Small intestine (tissue), 7 donors: ENCODE data around the gene STARD13. TPM values are rescaled to one million over a fixed set of nuclear protein-coding genes. Genes with fewer than 3 reads are reported as not detected.

Experiments
- DNase-seq, 2 donors: peaks; one replicate each; pipeline versions ENCODE4 v3.0.0 to v3.0.0-alpha.2; 2013
- FAIRE-seq: peaks from 2 replicates; lab custom pipeline; 2012; peaks lifted over from hg19 to GRCh38; lab: Jason Lieb, UNC
- H3K27ac ChIP-seq, 3 donors: one replicate each; pipeline ENCODE4 v1.5.1; 2013; ENCODE audit warnings: low read length in 2 of 3, mild to moderate bottlenecking in 2 of 3, control low read depth in 1 of 3, inconsistent platforms in 1 of 3, low read depth in 1 of 3, moderate library complexity in 1 of 3
- H3K27me3 ChIP-seq, 3 donors: one replicate each; pipeline ENCODE4 v1.6.1; 2013; ENCODE audit warnings: low read length in 3 of 3, inconsistent platforms in 1 of 3; ENCODE audit not compliant: control insufficient read depth in 3 of 3, insufficient read depth in 3 of 3
- H3K36me3 ChIP-seq, 3 donors: one replicate each; pipeline ENCODE4 v1.6.1; 2013; ENCODE audit warnings: low read length in 3 of 3, inconsistent platforms in 1 of 3, low read depth in 1 of 3, mild to moderate bottlenecking in 1 of 3, moderate library complexity in 1 of 3; ENCODE audit not compliant: control insufficient read depth in 3 of 3, insufficient read depth in 2 of 3
- H3K4me1 ChIP-seq, 3 donors: one replicate each; pipeline ENCODE4 v1.6.1; 2013; ENCODE audit warnings: low read length in 2 of 3, inconsistent platforms in 1 of 3, low read depth in 1 of 3, mild to moderate bottlenecking in 1 of 3, moderate library complexity in 1 of 3; ENCODE audit not compliant: control insufficient read depth in 3 of 3, insufficient read depth in 2 of 3
- H3K4me3 ChIP-seq, 3 donors: one replicate each; pipeline ENCODE4 v1.5.1; 2013; ENCODE audit warnings: low read length in 3 of 3, control low read depth in 1 of 3, inconsistent platforms in 1 of 3, low read depth in 1 of 3, mild to moderate bottlenecking in 1 of 3, moderate library complexity in 1 of 3
- H3K9me3 ChIP-seq, 2 donors: one replicate each; pipeline ENCODE4 v1.6.1; 2013; ENCODE audit warnings: low read depth in 1 of 2, low read length in 1 of 2; ENCODE audit not compliant: control insufficient read depth in 2 of 2, insufficient read depth in 1 of 2
- WGBS, 3 donors: extraction: QIAGEN DNeasy Blood & Tissue Kit; methylation state at CpG; one replicate each; pipeline ENCODE4 v1.1.7; 2013; 5-methylcytosine and 5-hydroxymethylcytosine counted together
- polyA plus RNA-seq, 4 donors: library from polyadenylated mRNA; stranded (reverse) in 3 of 4; unstranded in 1 of 4; fragments of 200-250 nt in 3 of 4; fragments of 120-200 nt in 1 of 4; gene quantifications; one replicate each; pipeline versions ENCODE4 v1.2.1 to v1.2.3, GENCODE V29; 2013
- donor health status: healthy with polysubstance abuse.
- donor health status: control.
- donor health status: control.
- donor health status: Bipolar disorder and iron deficiency.
- donor health status: healthy.

Gene STARD13
- polyA plus RNA-seq, 4 donors, result 2.2 to 15.3 (median 5.0) TPM

DNA sequence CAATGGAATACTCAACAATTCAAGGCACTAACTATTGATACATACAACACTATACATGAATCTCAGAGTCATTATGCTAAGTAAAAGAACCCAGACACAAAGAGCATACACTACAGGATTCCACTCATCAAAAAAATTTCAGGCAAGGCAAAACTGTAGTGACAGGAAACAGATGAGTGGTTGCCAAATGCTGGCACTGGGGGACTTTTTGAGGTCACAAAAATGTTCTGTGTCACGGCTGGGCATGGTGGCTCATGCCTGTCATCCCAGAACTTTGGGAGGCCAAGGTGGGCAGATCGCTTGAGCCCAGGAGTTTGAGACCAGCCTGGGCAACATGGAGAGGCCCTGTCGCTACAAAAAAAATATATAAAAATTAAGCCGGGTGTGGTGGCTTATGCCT is 139.9 kb downstream of the STARD13 start:
- H3K4me1 ChIP-seq, result no peaks in the 10 kb centered on the region
- peaks cover 2 to 11% (median 3%) of the 10 kb centered on the region in 3 donors for H3K36me3 ChIP-seq
- no peaks in the 10 kb centered on the region for H3K9me3 ChIP-seq
- no peaks in the 10 kb centered on the region for H3K27me3 ChIP-seq
- 89 to 93% (median 89%) methylated on average over 4 of the region's 4 CpGs for WGBS, 3 donors
- FAIRE-seq, result no peak
- no peak overlapping the region for H3K27ac ChIP-seq
- DNase-seq, result no peak
- H3K4me3 ChIP-seq, result no peak overlapping the region

DNA sequence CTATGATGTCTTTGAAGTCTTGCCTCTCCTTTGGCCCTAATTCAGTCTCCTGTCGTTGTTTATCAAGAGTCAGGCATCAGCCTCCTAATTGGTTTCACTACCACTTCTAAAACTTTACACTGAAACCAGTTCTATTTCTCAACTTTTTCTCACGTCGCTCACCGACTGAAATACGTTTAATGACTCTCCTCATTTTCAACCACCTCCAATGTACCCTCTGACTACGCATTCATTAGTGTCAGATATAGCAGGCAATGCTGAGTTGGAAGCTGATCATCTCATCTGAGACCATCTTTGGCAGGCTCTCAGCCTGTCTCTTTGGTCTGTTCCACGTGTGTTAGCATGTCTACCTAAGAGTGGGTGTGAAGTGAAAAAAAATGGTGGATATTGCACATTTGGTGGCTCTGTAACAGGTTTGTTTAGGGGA is 141.2 kb downstream of the STARD13 start:
- H3K36me3 ChIP-seq, result peaks cover 2 to 11% (median 3%) of the 10 kb centered on the region in 3 donors
- 89 to 95% (median 92%) methylated on average over 7 of the region's 7 CpGs for WGBS, 3 donors
- H3K27me3 ChIP-seq, result no peaks in the 10 kb centered on the region
- no peak overlapping the region for H3K27ac ChIP-seq
- no peaks in the 10 kb centered on the region for H3K4me1 ChIP-seq
- no peak for FAIRE-seq
- H3K9me3 ChIP-seq, result no peaks in the 10 kb centered on the region
- no peak overlapping the region for H3K4me3 ChIP-seq
- DNase-seq, result no peak

DNA sequence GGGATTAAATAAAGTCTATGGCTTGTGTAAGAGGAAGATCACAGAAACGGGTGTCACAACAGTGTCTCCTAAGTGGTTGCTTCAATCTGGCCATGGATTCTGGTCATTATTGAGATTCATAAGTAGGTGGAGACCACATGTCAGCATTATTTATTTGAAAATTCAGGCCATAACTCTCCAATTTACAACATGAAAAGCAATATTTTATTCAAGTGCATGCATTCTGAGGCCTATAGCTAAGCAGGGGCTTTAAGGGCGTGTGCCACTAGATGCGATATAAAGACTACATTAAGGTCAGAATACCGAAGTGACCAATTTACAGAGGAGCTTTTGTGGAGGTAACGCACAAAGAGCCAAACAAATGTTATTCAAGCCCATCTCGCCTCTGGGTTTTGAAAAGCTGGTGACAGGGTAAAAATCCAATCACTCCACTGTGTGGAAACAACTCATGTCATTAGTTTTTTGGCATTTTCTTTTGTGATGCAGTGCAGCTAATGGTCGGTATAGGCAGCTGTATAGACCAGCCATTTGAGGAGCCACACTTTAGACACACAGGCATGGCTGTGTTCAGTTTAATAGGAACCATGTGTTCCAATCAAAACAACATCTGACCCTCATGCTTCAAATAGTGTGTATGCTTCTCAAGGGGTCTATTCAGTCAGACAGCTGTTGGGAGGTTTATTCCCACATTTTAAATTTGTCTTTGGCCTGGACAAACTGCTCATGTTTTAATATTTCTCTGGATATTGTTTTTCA is 145.6 kb downstream of the STARD13 start:
- no peak for DNase-seq
- FAIRE-seq, result no peak
- WGBS, 3 donors, result 88 to 95% (median 94%) methylated on average over 7 of the region's 7 CpGs
- Histone ChIP-seq H3K4me1 (no peaks in the 10 kb centered on the region), H3K27ac (no peak overlapping the region), H3K36me3 (peaks cover 2 to 29% (median 6%) of the 10 kb centered on the region in 3 donors), H3K4me3 (no peak overlapping the region), H3K27me3 (no peaks in the 10 kb centered on the region), H3K9me3 (peaks cover 0 to 6% of the 10 kb centered on the region in 2 donors)

DNA sequence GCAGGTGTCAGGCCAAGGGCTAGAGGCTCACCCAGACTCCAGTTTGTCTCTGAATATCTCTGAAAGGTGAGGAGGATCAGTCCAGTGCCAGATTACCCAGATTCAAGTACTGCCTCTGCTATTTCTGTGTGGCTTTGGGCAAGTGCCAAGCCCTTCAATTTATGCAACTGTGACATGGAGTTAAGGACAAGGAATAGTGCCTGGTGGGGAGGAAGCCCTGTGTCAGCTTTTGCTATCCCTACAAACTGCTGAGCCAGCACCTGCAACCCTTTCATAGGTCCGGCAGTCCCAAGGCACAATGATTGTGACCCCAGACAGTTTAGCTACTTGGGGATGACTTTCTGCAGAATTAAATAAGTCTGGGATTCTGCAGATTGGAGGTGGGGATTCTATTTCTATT is 146.4 kb downstream of the STARD13 start:
- Histone ChIP-seq H3K9me3 (peaks cover 0 to 6% of the 10 kb centered on the region in 2 donors), H3K27ac (no peak overlapping the region), H3K36me3 (peaks cover 2 to 29% (median 6%) of the 10 kb centered on the region in 3 donors), H3K4me1 (no peaks in the 10 kb centered on the region), H3K27me3 (no peaks in the 10 kb centered on the region), H3K4me3 (no peak overlapping the region)
- FAIRE-seq (no peak), DNase-seq (no peak)
- 84 to 100% (median 88%) methylated on average over 1 of the region's 1 CpG for WGBS, 3 donors

DNA sequence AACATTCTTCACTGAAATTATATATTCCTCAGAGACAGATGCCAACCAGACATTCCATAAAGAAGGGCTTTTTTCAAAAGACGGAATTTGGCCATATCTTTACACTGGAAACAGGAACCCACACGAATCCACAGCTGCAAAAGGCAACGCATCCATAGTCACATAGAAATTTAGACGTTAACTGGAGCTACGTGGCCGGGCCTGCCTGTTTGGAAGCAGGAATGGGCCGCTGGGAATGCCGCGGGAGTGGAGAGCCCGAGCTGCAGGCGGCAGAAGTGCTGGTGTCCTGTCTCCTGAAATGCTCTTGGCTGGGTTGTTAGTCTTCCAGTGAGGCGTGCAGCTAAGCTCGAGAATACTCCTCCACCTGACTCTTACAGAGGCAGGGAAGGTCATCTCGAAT is 147.1 kb downstream of the STARD13 start:
- 87 to 94% (median 91%) methylated on average over 14 of the region's 14 CpGs for WGBS, 3 donors
- Histone ChIP-seq H3K36me3 (peaks cover 2 to 29% (median 6%) of the 10 kb centered on the region in 3 donors), H3K27me3 (no peaks in the 10 kb centered on the region), H3K9me3 (peaks cover 0 to 6% of the 10 kb centered on the region in 2 donors), H3K27ac (no peak overlapping the region), H3K4me1 (no peaks in the 10 kb centered on the region), H3K4me3 (no peak overlapping the region)
- FAIRE-seq (no peak), DNase-seq (no peak)

DNA sequence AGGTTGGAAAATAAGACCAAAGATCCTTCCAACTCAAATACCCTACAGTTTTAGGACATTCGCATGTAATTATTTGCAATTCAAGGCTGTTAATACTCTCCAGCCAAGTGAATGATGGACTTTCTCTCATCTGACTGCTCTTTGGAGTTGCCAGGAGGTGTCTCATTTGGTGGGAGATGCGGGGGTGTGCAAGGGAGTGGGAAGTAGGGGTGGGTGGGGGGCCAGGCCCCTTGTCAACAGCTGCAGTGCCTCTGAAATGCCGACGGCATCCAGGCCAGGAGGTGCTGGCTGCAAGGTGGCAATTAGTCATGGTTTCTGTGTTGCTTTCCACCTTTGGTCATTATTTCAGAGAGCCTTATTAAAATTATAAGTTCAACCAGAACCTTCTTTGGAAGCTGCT is 147.8 kb downstream of the STARD13 start:
- FAIRE-seq (no peak), DNase-seq (no peak)
- Histone ChIP-seq H3K4me3 (no peak overlapping the region), H3K36me3 (peaks cover 2 to 26% (median 6%) of the 10 kb centered on the region in 3 donors), H3K27me3 (no peaks in the 10 kb centered on the region), H3K27ac (no peak overlapping the region), H3K9me3 (peaks cover 0 to 6% of the 10 kb centered on the region in 2 donors), H3K4me1 (no peaks in the 10 kb centered on the region)
- WGBS, 3 donors, result 77 to 97% (median 94%) methylated on average over 4 of the region's 4 CpGs

DNA sequence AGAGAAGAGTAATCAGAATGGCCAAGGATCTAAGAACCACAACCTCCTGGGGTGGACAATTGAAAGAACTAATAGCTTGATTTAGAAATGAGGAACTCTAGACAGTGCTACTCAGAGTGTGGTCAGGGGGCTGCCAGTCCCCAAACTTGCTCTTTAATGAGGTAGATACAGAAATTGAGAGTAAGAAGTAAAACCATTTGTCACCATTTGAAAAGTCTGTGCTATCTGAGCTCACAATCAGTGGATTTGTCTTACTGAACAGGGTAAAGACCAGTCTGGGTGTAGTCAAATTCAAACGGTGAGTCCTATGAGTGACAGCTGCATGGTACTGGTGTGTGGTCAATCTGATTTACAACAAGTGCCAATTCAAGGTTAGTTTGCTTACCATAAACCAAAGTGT is 150.5 kb downstream of the STARD13 start:
- no peak for DNase-seq
- no peak overlapping the region for H3K27ac ChIP-seq
- H3K4me1 ChIP-seq, result no peaks in the 10 kb centered on the region
- FAIRE-seq, result no peak
- peaks cover 0 to 6% of the 10 kb centered on the region in 2 donors for H3K9me3 ChIP-seq
- peaks cover 0 to 23% (median 3%) of the 10 kb centered on the region in 3 donors for H3K36me3 ChIP-seq
- no peaks in the 10 kb centered on the region for H3K27me3 ChIP-seq
- WGBS, 3 donors, result 38 to 77% (median 67%) methylated on average over 1 of the region's 1 CpG
- H3K4me3 ChIP-seq, result no peak overlapping the region

DNA sequence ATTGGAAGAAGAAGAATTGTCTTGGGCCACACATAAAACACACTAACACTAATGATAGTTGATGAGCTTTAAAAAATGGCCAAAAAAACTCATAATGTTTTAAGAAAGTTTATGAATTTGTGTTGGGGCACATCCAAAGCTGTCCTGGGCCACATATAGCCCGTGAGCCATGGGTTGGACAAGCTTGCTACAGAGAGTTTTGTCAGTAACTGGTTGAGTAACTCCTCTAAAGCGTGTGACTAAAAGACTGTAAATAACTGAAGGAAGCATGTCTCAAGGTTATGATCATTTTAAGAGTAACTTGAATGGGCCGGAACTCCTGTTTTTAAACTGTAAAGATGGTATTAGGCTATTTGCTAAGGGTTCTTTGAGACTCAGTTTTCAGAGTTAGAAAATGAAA is 151.3 kb downstream of the STARD13 start:
- H3K4me3 ChIP-seq, result no peak overlapping the region
- H3K9me3 ChIP-seq, result peaks cover 0 to 6% of the 10 kb centered on the region in 2 donors
- peaks cover 0 to 31% (median 8%) of the 10 kb centered on the region in 3 donors for H3K36me3 ChIP-seq
- H3K27ac ChIP-seq, result no peak overlapping the region
- no peaks in the 10 kb centered on the region for H3K27me3 ChIP-seq
- H3K4me1 ChIP-seq, result no peaks in the 10 kb centered on the region
- no peak for FAIRE-seq
- 86 to 94% (median 89%) methylated on average over 3 of the region's 3 CpGs for WGBS, 3 donors
- DNase-seq, result no peak
